Measurements from ENCODE around the gene TRNAU1AP. TPM values are rescaled to one million over a fixed set of nuclear protein-coding genes. Genes with fewer than 3 reads are reported as not detected.
A peak's percentile ranks its signal among the peaks of the same experiment; 100 is the strongest.

The TRNAU1AP gene
- total and polyA plus RNA-seq, 10 donors = 14.0 to 26.6 (median 24.0) TPM

- H3K27me3 ChIP-seq (replicated peaks in 1 of 7) = no peaks in the 10 kb centered on the region
- H3K4me3 ChIP-seq = peak overlapping the region in 1 of 8 donors; percentile 19
- intact Hi-C loops (cut with DNase I; ENCODE audit: low total_unique reads) = no loop called here
- H3K4me1 ChIP-seq = peaks cover 16 to 59% (median 40%) of the 10 kb centered on the region in 6 donors
- no peaks in the 10 kb centered on the region for H3K9me3 ChIP-seq
- 73 to 88% (median 77%) methylated on average over 6 of the region's 6 CpGs for WGBS, 5 donors
- peak overlapping the region in 3 of 8 donors; percentile 4 to 50 (median 10) for H3K27ac ChIP-seq
- no peak for DNase-seq
- TF ChIP-seq POLR2A (IDR thresholded peaks at IDR 0.05) (no peak), POLR2AphosphoS5 (IDR thresholded peaks at IDR 0.05) (peak in 1 of 3 donors; percentile 22)
- TF ChIP-seq, protein P1, sequence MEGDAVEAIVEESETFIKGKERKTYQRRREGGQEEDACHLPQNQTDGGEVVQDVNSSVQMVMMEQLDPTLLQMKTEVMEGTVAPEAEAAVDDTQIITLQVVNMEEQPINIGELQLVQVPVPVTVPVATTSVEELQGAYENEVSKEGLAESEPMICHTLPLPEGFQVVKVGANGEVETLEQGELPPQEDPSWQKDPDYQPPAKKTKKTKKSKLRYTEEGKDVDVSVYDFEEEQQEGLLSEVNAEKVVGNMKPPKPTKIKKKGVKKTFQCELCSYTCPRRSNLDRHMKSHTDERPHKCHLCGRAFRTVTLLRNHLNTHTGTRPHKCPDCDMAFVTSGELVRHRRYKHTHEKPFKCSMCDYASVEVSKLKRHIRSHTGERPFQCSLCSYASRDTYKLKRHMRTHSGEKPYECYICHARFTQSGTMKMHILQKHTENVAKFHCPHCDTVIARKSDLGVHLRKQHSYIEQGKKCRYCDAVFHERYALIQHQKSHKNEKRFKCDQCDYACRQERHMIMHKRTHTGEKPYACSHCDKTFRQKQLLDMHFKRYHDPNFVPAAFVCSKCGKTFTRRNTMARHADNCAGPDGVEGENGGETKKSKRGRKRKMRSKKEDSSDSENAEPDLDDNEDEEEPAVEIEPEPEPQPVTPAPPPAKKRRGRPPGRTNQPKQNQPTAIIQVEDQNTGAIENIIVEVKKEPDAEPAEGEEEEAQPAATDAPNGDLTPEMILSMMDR (IDR thresholded peaks at IDR 0.05 in 8 of 11, conservative IDR thresholded peaks at IDR 0.05 in 3 of 11) = no peak
- H3K36me3 ChIP-seq = peaks cover 0 to 69% (median 59%) of the 10 kb centered on the region in 6 donors
Measured at GRCh38 chr1:28578696-28579218, 25.9 kb downstream of the TRNAU1AP start.

DNA sequence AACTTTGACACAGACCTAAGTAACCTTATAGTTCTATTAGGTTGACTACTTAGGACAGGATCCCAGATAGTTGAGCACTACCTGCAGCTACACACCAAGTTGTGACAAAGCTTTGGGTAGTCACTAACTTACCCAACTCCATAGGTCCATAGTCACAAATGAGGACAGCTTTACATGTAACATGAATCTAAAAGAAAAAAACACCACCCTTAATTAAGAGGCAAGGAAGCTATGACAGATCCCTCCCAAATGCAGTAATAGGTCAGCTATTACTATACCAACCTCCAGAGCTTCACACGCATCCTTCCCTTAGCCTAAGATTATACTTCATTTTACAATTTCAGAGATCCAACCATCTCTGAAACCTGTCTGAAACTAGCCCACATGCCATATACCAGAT lies 26.5 kb downstream of the TRNAU1AP start:
- DNase-seq = no peak
- no peaks in the 10 kb centered on the region for H3K9me3 ChIP-seq
- TF ChIP-seq, protein P1 (IDR thresholded peaks at IDR 0.05 in 8 of 11, conservative IDR thresholded peaks at IDR 0.05 in 3 of 11) = no peak
- TF ChIP-seq POLR2AphosphoS5 (IDR thresholded peaks at IDR 0.05) (no peak), POLR2A (IDR thresholded peaks at IDR 0.05) (no peak)
- 67 to 86% (median 76%) methylated on average over 1 of the region's 1 CpG for WGBS, 5 donors
- H3K4me1 ChIP-seq = peaks cover 16 to 59% (median 40%) of the 10 kb centered on the region in 6 donors
- H3K4me3 ChIP-seq = peak overlapping the region in 5 of 8 donors; percentile 72 to 93 (median 93)
- peak overlapping the region in 3 of 8 donors; percentile 90 to 94 (median 92) for H3K27ac ChIP-seq
- no peaks in the 10 kb centered on the region for H3K27me3 ChIP-seq (replicated peaks in 1 of 7)
- peaks cover 0 to 62% (median 53%) of the 10 kb centered on the region in 6 donors for H3K36me3 ChIP-seq
- intact Hi-C loops (cut with DNase I; ENCODE audit: low total_unique reads) = no loop called here

DNA sequence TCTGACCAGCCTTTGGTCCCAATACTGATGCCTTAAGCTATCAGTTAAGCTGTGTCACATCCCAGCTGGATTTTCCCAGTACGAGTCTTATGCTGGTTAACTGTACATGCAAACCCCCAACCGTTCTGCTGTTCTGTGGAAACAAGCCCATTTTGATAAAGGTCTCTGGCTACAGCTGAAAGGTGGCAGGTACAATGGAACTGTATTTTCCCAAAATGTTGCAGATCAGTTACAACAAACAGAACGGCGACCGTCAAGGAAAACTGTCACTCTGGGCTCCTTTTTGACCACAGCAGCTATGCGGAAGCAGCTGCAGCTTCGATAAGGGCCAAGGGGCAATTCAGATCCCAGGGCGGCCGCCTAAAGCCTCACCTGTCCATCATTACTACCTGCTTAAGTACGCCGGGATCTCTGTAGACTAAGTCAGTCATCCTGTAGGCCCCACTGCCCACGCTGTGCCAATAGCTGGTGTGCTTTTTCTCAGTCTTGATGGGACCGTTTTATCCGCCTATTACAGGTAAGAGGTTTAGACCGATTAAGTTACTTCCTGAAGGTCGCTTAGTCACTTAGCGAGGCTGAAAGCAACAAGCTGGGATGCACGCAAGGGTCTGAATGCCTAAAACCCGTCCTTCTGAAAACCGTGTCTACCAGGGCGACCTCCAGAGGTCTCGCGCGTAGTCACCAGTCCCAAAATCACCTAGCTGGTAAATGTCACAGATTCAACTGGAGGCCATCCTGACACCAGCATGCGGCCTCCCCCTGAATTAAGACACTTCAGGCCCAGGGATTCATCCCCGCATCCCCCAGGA lies 28.0 kb downstream of the TRNAU1AP start:
- intact Hi-C loops (cut with DNase I; ENCODE audit: low total_unique reads) = loop anchor here (5.0 kb wide), 1 partner anchor 74 kb away; the partner anchor contains the start of gene RCC1
- 0 to 2% (median 0%) methylated on average over 16 to 26 of the region's 26 CpGs for WGBS, 5 donors
- Histone ChIP-seq H3K27me3 (replicated peaks in 1 of 7) (no peaks in the 10 kb centered on the region), H3K9me3 (no peaks in the 10 kb centered on the region), H3K4me1 (peaks cover 16 to 59% (median 40%) of the 10 kb centered on the region in 6 donors), H3K36me3 (peaks cover 0 to 47% (median 39%) of the 10 kb centered on the region in 6 donors), H3K27ac (peak overlapping the region; percentile 77 to 94 (median 91)), H3K4me3 (peak overlapping the region; percentile 72 to 94 (median 92))
- TF ChIP-seq POLR2AphosphoS5 (IDR thresholded peaks at IDR 0.05) (no peak), POLR2A (IDR thresholded peaks at IDR 0.05) (no peak)
- TF ChIP-seq, protein P1 (IDR thresholded peaks at IDR 0.05 in 8 of 11, conservative IDR thresholded peaks at IDR 0.05 in 3 of 11) = no peak
- DNase-seq = peak; percentile 79
